DOHH2 (cell line): ENCODE results near the gene ZNF576.

ENCODE experiments used
- CTCF ChIP-seq: fragments of 200-600 bp; sonication (generic); IDR thresholded peaks from one replicate; pipeline ENCODE4 v1.5.1; 2014; ENCODE audit warnings: antibody characterized with exemption, mild to moderate bottlenecking, low read depth, low read length; ENCODE audit not compliant: poor library complexity, severe bottlenecking
- EZH2phosphoT487 ChIP-seq: fragments of 200-600 bp; sonication (generic); IDR thresholded peaks from 2 replicates; pipeline ENCODE4 v1.6.1; 2017; ENCODE audit warnings: borderline replicate concordance, mild to moderate bottlenecking, antibody characterized with exemption, low read length, moderate library complexity, mixed read lengths

GRCh38 chr19:43618921-43619261 lies 22.5 kb downstream of the ZNF576 start:
- TF ChIP-seq CTCF: no peak
- TF ChIP-seq EZH2phosphoT487: no peak
